ENCODE data around the gene TGFBI.
A peak's percentile ranks its signal among the peaks of the same experiment; 100 is the strongest.

The TGFBI gene

DNA sequence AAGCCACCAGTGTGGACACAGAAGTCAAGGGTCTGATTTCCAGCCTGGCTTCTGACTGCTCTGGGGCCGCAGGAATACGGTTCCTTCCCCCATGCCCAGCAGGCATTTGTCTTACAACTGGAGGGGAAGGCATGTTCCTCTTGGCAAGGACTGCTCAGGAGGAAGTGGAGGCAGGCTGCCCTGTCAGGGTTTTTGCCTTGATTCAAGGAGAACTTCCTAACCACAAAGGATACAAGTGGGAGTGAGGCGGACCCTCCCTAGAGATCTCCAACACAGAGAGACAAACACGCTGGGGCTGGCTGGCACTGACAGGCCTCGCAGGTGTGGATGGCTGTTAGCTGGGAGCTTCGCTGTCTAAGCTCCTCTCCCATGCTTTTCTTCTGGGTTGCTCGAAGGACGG, 19.1 kb downstream of the TGFBI start:
- DNase-seq (ENCODE audit: low spot score), result no peak

DNA sequence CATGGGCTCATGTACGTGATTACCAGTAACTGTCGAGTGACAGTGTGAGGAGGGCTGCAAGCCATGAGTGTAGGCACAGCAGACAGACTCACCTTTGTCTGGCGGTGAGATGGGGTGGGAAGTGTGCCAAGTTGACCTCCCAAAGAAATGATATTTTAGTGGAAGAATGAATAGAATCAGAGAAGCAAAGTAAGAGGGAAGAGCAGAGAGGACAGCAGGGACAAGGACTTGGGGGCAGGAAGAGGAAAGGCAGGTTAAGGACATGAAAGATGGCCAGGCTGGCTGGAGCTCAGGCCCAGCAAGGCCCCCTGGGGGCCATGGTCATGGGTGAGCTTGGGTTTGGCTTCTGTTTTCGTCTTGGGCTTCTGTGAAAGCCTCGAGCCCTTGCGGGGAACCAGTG, 20.2 kb downstream of the TGFBI start:
- no peak for DNase-seq (ENCODE audit: low spot score)

DNA sequence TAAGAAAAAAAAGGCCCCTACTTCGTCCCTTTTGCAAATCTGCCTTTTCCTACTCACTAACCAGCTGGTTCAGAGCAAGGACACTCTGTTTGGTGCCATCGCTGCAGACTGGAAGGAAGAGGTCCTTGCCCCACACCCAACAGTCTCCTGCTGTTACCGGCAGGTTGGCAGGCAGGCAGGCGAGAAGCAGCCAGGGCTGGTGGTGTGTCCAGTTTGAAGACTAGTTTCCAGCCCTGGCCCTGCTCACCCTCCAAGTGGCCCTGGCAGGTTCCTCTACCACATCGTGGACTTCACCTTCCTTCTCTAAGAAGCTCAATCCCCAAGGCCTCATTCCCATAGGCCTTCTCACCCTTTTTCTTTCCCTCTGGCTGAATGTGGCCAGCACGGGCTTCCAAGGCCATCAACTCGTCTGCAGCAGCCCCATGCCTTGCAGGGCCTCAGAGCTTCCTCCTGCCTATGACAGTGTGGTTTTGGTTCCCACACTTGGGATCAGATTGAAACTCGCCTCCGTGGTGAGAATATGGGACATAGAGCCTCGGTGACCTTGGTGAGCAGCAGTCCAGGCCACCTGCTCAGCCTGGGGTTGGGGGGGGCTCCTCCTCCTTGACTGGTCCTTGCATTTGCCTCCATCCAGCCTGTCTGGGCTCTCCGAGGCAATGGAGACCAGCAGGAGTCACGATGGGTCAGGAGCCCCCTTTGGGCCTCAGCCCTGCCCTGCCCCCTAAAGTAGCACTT, 22.9 kb downstream of the TGFBI start:
- no peak for DNase-seq (ENCODE audit: low spot score)

DNA sequence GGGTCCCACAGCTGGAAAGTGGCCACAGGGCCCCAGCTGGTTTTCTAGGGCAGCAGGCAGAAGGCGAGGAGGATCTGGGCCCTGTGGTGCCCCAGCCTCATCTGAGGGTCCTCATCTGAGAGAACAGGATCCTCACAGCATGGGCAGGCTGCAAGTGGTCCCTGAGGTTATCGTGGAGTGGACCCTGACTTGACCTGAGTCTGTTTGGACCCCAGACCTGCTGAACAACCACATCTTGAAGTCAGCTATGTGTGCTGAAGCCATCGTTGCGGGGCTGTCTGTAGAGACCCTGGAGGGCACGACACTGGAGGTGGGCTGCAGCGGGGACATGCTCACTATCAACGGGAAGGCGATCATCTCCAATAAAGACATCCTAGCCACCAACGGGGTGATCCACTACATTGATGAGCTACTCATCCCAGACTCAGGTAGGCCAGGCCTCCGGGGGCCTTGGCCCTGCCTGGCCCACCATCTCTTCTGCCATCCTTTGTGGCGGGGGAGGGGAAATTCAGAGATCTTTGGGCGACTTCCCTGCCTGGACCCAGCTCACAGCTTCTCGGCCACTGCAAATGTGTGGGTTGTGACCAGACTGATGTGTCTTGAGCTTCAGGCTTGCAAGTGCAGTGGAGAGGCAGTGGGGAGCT, 24.0 kb downstream of the TGFBI start:
- DNase-seq (ENCODE audit: low spot score), result no peak

DNA sequence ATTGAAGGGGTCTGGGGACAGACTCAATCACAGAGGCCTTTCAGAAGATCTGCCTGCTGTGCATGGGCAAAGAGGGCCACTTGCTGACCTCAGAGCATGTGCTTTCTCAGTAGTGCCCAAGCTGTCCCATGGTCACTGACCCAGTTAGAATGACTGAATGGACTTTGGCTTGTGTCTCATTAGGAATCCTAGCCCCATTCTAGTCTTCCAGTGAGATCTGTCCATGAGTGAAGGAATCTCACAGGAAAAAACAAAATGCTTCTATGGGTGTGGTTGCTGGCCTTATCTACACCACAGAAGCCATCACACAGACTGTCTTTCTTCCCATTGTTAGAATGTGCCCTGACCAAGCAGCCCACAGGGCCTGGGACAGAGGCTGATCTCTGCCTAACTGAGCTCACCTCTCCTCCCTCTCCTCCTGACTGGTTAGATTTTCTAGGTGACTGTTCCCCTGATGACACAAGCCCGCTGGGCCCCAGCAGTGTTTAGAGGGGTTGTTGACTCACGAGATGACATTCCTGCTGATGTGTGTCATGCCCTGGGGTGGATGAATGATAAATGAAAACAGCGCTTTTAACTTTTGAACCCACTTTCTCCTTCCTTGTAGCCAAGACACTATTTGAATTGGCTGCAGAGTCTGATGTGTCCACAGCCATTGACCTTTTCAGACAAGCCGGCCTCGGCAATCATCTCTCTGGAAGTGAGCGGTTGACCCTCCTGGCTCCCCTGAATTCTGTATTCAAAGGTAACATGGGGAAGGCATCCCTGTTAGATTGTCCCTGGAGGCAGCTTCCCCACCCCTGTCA, 24.8 kb downstream of the TGFBI start:
- no peak for DNase-seq (ENCODE audit: low spot score)

DNA sequence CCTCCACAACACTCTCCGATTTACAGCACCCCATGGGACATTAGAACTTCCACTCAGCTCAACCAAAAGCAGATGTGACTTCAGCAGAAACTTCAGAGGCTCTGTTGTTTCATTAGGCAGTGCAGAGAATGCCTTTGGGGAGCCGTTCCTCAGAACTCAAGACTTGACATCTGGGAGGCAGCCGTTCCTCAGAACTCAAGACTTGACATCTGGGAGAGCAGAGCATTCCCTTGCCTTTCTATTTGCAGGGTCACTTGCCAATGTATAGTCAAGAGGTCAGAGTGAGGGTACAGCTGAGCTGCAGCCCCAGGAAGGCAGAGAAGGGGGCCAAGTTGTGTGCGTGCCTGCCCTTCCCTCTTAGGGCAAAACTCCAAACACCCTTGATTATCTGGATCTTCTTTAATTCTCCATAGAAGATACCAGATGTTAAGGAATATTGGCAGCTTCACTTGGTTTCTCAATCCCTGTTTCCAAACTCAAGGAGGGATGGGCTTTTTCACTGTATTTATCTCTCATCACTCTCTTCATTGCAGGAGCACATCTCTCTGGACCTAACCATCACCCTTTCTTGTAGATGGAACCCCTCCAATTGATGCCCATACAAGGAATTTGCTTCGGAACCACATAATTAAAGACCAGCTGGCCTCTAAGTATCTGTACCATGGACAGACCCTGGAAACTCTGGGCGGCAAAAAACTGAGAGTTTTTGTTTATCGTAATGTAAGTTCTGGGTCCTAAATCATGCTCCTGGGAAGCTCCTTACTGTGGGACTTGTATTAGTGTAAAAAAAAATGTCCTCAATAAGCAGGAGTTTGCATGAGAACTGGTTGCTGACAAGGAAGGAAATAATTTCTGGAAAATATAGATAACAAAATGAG, 25.6 kb downstream of the TGFBI start:
- DNase-seq (ENCODE audit: low spot score), result no peak

DNA sequence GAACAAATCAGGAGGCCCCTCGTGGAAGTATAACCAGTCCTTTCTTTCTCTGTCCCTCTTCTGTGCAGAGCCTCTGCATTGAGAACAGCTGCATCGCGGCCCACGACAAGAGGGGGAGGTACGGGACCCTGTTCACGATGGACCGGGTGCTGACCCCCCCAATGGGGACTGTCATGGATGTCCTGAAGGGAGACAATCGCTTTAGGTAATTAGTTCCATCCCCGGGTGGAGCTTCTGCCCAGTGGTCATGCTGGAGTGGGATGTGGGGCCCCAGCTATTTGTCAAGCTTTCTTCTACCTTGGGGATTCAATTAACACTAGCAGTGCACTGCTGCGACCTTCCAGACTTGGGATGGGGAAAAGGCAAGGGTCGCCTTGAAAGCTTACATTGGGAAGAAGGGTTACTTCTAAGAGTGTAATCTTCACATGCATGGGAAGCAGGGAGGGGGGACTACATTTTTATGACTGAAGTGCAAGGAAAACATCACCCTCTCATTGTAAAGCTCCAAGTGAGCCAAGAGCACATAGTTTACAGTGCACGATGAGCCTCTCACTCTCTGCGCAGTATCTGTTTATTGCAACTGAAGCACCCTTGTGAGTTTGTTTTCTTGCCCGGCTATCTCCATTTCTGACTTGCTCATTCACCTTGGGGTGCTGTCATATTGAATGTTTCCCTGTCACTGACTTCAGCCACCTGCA, 27.0 kb downstream of the TGFBI start:
- DNase-seq (ENCODE audit: low spot score), result no peak

DNA sequence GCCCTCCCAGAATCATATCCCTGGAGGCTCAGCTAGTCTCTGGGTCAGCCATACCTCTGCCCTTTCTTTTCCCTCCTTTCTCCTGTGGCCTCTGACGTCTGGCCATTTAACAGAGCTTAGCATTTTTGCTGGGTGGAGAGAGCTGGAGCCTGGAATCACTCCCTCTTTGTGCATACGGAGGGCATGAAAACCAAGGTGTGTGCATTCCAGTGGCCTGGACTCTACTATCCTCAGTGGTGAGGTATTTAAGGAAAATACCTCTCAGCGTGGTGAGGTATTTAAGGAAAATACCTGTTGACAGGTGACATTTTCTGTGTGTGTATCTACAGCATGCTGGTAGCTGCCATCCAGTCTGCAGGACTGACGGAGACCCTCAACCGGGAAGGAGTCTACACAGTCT, 27.5 kb downstream of the TGFBI start:
- no peak for DNase-seq (ENCODE audit: low spot score)

DNA sequence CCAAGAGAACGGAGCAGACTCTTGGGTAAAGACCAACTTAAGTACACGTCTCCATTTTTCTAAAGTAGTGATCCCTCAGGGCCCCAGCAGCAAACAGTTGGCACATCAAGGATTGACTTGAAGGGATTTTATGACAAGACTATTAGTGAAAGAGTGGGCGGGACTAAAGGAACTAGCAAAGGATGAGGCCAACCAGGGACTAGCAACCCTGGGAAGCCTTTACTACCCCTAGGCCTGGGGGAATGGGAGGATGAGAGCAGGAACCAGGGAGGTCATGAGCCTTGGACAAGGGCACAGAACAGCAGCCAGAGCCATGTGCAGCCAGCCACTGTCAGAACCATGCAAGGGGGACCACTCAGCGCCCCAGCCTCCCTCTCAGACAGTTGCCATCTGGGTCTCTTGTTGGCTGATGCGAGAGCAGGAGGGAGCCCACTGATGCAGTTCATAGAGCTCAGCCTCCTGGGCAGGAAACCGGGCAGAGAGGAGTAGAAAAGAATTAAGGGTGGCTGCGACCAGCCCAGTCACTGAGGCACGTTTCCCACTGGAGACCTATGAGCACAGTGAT, 28.1 kb downstream of the TGFBI start:
- no peak for DNase-seq (ENCODE audit: low spot score)

DNA sequence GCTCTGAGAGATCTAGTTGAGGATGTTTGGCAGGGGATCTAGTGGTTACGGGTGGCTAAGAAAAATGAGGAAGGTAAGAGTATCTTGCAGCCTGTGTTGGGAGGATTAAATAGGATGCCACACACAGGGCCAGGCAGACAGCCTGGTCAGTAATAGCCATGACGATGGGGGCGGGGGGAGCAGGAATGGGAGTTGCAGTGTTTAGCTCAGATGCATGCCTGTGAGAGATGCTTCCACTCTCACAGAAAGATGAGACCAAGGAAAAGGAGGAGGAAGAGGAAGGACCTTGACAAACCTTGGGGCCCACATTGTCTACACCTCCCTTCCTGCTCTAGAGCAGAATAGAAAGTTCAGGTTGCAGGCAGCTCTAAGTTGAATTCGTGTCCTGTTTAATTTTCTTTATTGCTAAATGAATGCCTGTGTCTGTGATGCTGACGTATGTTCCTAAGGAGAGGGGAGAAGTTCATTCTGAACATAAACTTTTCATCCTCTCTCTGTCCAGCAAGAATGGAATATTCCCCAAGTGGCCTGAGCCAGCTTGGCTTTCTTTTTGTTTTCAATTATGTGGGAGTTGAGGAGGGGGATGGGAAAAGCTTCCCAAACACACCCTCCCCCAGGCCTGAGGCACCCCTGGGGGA, 28.7 kb downstream of the TGFBI start:
- no peak for DNase-seq (ENCODE audit: low spot score)

DNA sequence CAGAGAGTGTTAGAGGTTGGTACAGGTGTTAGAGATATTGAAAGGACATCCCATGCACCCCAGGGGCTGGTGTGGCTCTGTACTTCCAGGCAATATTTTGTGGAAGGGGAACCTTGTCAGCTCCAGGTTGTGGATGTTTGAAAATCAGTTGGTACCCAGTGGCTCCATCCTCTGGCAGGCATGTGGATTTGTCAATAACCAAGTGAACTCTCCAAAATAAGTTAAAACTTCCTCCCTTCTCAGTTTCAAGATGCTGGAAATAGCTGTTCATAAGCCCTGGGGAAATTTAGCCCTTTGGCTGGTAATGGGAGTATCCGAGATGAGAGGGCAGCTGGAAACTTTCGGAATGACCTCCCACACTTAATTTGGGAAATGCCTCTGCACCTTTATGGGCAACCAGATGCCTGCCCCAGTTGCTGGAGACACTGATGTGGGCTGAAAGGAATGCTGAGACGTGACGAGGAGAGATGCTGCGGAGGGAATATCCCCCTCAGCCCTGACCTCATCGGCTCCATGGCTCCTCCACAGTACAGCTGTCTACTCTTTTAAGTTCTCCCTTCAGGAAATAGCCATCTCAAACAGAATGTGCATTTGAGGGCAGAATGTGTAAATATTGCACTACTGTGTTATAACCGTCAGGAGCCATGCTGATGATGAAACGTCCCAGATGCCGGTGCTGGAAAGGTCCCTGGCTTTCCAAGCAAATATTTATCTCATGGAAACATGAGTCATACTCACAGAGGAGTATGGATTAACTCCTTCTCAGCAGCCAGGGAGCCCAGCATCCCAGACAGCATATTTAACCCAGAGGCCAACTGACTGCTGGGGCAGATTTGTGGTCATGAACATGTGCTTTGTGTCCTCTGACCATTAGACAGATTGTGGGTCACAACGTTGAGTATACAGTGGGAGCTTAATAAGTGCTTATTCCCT, 29.5 kb downstream of the TGFBI start:
- no peak for DNase-seq (ENCODE audit: low spot score)

DNA sequence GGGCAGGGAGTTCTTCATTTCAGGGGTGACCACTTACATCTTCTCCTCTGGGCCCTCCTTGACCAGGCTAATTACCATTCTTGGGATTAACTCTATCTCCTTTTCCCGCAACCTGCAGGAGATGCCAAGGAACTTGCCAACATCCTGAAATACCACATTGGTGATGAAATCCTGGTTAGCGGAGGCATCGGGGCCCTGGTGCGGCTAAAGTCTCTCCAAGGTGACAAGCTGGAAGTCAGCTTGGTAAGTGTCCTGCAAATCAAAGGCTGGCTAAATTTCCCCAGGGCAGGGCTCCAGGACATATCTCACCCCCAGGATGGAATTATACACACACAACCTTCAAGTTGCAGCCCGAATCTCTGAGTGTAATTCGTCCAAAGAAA, 30.2 kb downstream of the TGFBI start:
- no peak for DNase-seq (ENCODE audit: low spot score)

DNA sequence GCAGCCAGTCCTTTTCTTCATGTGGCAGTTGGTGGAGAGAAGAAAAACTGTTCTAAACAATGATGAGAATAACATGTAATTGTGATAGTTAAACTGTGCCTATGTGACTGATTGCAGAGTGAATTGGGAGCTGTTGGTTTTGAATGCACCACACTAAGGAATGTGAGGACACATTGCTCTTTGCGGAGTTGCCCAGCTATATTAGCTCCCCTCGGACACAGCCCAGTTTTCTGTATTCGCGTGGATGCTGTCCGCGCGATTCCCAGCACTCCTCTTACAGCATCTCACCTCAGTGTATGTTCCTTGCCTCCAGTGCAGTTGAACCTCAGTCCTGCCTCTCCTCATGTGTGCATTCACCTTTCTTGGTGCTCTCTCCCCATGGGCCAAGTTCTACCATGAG, 32.2 kb downstream of the TGFBI start:
- DNase-seq (ENCODE audit: low spot score), result no peak

DNA sequence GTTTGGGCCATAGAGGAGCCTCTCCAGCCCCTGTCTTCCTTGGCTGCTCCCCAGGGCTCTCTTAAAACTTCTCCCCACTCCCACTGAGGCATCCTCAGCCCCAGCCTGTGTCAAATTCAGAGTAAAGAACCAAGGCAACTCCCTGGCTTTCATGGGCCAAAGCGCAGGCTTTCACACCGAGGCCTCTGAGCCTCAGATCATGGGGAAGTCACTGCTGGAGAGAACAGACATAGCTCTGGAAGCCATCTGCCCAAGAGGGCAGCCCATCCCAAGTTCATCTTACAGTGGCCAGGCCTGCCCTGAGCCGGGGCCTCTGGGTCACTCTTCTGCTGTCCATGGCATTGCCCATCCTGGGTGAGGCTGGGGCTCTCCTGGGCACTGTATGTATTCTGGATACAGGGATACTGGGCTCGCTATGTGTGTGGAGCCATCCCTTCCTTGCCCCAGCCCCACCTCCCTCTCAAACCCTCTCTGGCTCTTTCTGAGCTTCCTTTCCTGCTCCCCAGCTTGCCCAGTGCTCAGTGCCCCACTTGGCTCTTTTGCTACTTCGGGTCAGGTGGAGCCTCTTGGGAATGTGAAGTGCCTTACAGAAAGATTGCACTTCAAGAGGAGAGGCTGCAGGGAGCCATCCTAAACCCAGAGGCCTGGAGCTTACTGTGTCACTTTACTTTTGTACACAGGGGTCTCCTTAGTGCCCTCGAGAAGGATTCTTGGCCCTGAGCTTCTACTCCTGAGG, 33.0 kb downstream of the TGFBI start:
- DNase-seq (ENCODE audit: low spot score), result no peak

DNA sequence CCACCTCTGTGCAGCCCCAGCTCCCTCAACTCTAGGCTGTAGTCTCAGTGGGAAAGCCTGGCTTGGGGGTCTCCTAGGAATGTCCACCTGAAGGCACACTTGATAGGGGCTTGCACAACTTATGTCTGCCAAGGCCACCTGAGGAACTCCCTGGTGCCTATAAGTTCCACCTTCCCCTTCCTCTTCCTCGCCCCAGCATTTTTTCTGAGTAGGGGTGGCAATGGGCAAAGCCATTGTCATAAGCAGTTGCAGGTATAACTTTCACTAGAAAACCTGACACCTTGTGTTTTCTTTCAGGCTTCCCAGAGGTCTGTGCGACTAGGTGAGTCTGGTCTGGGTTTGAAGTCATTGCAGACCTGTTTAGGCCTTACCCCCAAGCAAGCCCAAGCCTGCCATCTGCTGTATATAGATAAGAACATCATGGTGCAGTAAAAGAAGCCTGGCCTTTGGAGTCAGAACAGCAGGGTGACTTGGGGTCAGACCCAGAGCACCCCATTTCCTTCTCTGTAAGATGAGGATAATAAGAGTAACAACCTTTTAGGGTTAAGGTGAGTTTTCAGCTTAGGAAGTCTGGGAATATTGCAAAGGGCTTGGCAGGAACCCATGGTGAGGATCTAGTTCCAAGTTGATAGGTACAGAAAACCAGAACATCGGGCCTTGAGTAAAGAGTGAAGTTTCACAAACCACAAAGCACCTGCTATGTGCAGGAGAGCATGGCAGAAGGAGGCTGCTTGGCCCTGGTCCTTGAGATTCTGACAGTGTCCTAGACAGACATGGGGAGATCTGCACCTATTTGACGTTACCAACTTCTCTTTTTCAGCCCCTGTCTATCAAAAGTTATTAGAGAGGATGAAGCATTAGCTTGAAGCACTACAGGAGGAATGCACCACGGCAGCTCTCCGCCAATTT, 33.8 kb downstream of the TGFBI start:
- peak; percentile 57 for DNase-seq (ENCODE audit: low spot score)

DNA sequence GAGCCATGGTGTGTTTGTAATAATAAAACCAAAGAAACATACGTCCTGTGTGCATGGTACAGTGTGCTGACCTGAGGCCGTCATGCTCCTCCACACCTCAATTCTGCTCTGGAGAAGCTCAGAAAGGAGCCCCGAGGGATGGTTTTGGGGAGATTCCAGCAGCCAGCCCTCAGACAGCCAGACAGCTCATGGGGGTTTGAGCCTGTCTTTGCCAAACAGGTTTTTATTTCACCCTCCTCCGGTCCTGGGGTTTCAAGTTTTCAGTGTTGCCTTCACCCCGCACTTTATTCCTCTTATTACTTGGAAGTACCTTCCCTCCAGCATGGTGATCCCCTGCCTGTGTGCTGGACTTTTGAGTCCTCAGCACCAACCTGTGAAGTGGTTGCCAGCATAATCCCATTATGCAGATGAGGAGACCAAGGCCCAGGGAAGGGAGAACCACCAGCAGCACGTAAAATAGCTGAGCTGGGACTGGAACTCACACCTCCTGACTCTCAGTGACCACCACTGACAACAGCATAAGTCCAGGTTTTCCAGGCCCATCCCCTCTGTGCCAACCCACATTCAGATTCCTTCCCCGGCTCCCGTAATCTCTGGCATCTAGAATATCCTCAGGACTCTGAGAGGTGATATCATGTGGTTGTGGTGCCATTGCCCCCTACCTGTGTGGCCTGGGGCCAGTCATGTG, 35.1 kb downstream of the TGFBI start:
- no peak for DNase-seq (ENCODE audit: low spot score)

DNA sequence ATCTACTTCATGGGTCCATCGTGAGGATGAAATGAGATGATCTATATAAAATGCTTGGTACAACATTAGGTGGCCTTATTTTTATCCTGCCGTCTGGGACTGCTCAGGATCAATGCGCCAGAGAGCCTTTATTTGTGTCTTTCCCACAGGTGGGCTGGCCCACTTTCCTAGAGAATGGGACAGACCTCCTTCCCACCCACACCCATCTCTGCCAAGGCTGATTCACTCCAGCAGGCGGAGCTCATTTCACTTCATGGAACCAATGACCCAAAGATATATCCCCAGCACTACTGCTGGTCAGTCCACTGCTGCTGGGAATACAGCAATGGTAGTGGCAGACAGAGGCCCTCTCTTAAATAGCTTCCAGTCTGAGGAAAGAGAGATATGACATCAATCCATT, 35.7 kb downstream of the TGFBI start:
- DNase-seq (ENCODE audit: low spot score), result no peak
